ENCODE measurements around the gene CARS1. TPM values are rescaled to one million over a fixed set of nuclear protein-coding genes. Genes with fewer than 3 reads are reported as not detected.

Gene CARS1
- total RNA-seq, 2 experiments from 2014 or later = 74.6 to 81.5 TPM

DNA sequence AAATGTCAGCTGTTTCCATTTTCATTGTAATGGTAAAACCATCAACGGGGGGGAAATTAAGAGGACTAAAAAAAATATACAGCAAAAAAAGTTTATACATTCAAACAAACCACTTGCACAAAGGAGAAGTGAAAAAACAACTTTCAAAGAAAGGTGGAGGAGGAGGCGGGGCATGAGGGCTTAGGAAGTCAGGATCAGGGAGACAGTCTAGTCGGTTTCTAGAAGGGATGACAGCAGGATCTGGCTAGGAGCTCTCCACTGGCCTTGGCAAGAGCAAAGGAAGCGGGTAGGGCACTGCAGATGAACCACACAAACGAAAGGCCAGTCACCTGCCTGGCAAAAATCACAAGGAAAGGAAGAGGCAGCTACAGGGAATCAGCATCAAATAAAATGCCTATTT is 96.1 kb downstream of the CARS1 start:
- Mint-ChIP-seq H3K27me3 (ENCODE audit: low read depth) (no peaks in the 10 kb centered on the region), H3K4me1 (ENCODE audit: low read depth) (peaks cover 28% of the 10 kb centered on the region), H3K9me3 (ENCODE audit: insufficient read depth) (no peaks in the 10 kb centered on the region), H3K27ac (peak overlapping the region; percentile 54), H3K4me3 (no peak overlapping the region), H3K36me3 (ENCODE audit: low read depth) (peaks cover 87% of the 10 kb centered on the region)
- ChIA-PET CTCF (interaction anchor here (1.1 to 2.4 kb wide), 3 partner anchors 9 to 60 kb away, joined by 3 to 12 read pairs (median 7); no protein-coding TSS in a partner anchor), POLR2A (interaction anchor here (1.1 to 1.3 kb wide), 2 partner anchors 10 to 14 kb away, joined by 3 read pairs; no protein-coding TSS in a partner anchor)
- no peak for ATAC-seq
- no peak for DNase-seq

DNA sequence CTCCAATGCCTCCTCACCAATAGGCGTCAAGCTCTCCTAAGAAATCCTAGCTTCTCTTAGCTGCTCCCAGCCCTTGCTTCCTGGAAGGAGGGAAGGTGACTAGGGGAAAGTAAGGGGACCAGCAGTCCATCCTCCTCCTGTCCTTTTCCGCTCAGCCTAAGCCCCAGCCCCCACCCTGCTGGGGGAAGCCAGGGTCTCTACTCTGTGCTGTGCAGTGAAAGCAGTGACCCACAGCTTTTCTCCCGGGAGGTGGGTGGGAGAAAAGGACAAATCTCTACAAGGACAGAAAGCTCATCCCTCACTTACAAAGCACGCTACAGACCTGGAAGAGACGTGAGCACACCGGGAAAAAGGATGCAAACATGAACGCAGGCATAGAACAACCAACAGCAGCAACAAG is 97.1 kb downstream of the CARS1 start:
- Mint-ChIP-seq H3K4me1 (ENCODE audit: low read depth) (peaks cover 35% of the 10 kb centered on the region), H3K27ac (no peak overlapping the region), H3K4me3 (no peak overlapping the region), H3K27me3 (ENCODE audit: low read depth) (no peaks in the 10 kb centered on the region), H3K9me3 (ENCODE audit: insufficient read depth) (no peaks in the 10 kb centered on the region), H3K36me3 (ENCODE audit: low read depth) (peaks cover 88% of the 10 kb centered on the region)
- DNase-seq (no peak), ATAC-seq (no peak)
- ChIA-PET CTCF (interaction anchor here (2.1 to 2.4 kb wide), 2 partner anchors 16 to 61 kb away, joined by 7 to 12 read pairs; no protein-coding TSS in a partner anchor), POLR2A (interaction anchor here (1.3 to 1.9 kb wide), 2 partner anchors 10 to 86 kb away, joined by 3 to 4 read pairs; no protein-coding TSS in a partner anchor)

DNA sequence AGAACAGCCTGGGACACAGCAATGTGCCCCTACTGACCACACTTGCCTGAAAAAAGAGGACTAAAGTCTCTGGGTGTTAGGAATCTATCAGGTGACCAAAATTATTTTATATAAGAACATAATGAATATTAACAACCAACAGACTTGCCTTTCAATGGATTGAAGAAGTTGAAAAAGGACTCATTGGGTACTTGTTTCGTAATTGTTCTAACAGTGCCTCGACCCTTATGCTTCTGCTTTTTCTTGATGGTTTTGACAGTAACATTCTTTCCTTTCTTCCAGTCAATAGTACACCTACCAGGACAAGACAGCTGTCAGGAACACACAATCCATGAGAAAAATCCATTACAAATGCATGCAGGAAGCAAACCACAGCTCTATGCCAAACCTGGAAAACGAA is 99.0 kb downstream of the CARS1 start:
- Mint-ChIP-seq H3K27ac (peak overlapping the region; percentile 20), H3K9me3 (ENCODE audit: insufficient read depth) (no peaks in the 10 kb centered on the region), H3K36me3 (ENCODE audit: low read depth) (peaks cover 85% of the 10 kb centered on the region), H3K4me1 (ENCODE audit: low read depth) (peaks cover 39% of the 10 kb centered on the region), H3K27me3 (ENCODE audit: low read depth) (no peaks in the 10 kb centered on the region), H3K4me3 (no peak overlapping the region)
- ChIA-PET POLR2A (interaction anchor here (0.8 to 1.7 kb wide), 4 partner anchors 10 to 55 kb away, joined by 3 to 7 read pairs (median 3); no protein-coding TSS in a partner anchor), CTCF (interaction anchor here (1.6 to 2.1 kb wide), 3 partner anchors 17 to 425 kb away, joined by 5 to 6 read pairs (median 6); no protein-coding TSS in a partner anchor)
- no peak for ATAC-seq
- DNase-seq = no peak

DNA sequence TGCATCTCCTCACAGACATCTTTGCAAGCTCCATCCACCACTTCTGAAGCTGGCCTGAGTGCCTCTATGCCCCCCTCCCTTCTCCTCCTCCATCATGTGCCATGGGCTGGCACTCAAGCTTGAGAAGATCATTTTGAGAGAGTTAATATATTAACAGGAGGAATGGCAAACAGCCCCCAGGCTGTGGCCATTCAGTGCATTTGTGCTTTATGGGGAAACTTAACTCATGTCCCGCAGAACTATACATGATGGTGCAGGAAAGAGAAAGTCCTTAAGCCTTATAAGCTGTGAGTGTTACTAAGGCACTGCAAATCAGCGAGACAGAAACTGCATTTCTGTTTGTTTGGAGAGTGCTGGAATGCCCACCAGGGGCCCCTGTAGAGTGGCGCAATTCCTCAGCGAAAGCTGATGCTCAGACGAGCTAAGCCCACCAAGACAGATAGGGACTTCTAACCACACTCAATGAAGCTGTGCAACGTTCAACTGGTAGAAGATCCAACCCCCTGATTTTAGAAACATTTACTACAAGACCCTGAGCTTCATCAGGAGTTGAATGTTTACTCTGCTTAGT is 101.2 kb downstream of the CARS1 start:
- ChIA-PET CTCF (interaction anchor here (0.7 to 3.6 kb wide), 4 partner anchors 9 to 466 kb away, joined by 3 to 17 read pairs (median 4); no protein-coding TSS in a partner anchor), POLR2A (interaction anchor here (0.7 to 1.1 kb wide), 2 partner anchors 12 to 16 kb away, joined by 3 to 5 read pairs; no protein-coding TSS in a partner anchor)
- H3K27ac Mint-ChIP-seq = peak overlapping the region; percentile 60
- no peaks in the 10 kb centered on the region for H3K9me3 Mint-ChIP-seq (ENCODE audit: insufficient read depth)
- peaks cover 49% of the 10 kb centered on the region for H3K4me1 Mint-ChIP-seq (ENCODE audit: low read depth)
- H3K27me3 Mint-ChIP-seq (ENCODE audit: low read depth) = no peaks in the 10 kb centered on the region
- H3K36me3 Mint-ChIP-seq (ENCODE audit: low read depth) = peaks cover 86% of the 10 kb centered on the region
- no peak for DNase-seq
- ATAC-seq = no peak
- no peak overlapping the region for H3K4me3 Mint-ChIP-seq

DNA sequence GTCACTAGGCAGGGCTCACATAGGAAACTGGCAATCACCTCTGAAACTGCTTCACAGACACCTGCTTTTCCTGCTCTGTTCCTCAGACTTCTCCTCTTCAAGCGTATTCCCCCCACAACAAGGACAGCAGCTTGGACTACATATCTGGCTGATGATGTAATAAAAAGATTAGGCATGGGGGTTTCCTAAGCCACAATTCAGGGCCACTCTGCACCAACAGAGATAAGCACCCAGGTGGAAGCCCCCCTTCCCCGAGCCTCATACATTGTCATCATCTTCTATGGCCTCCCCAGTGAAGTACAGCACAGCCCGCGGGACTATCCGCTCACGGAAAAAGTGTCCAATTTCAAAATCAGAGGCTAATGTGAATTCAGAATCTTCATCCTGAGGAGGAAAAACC is 103.0 kb downstream of the CARS1 start:
- Mint-ChIP-seq H3K27me3 (ENCODE audit: low read depth) (no peaks in the 10 kb centered on the region), H3K4me3 (no peak overlapping the region), H3K9me3 (ENCODE audit: insufficient read depth) (no peaks in the 10 kb centered on the region), H3K36me3 (ENCODE audit: low read depth) (peaks cover 84% of the 10 kb centered on the region), H3K27ac (peak overlapping the region; percentile 44), H3K4me1 (ENCODE audit: low read depth) (peaks cover 55% of the 10 kb centered on the region)
- ATAC-seq (no peak), DNase-seq (no peak)
- CTCF ChIA-PET = interaction anchor here (1.0 to 3.6 kb wide), 8 partner anchors 21 to 421 kb away, joined by 4 to 17 read pairs (median 5); no protein-coding TSS in a partner anchor
- POLR2A ChIA-PET = interaction anchor here (0.7 to 1.3 kb wide), 3 partner anchors 9 to 27 kb away, joined by 3 to 4 read pairs (median 4); no protein-coding TSS in a partner anchor

DNA sequence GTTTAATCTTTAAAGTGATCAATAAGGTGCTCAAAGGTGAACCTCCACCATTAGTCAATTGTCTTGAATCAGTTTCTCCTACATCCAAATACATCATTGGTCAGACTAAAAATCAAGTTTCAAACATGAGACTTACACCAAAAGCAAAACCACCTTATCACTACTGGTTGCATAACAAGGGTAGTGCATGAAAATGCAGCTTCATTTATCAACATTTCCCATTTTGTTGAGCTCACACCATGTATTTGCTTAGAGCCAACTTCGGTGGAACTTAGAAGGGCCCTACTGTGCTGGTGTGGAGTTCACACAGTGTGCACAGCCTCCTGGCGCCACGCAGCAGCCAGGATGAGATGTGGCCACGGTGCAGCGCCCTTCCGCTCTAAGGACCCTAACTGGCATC is 104.9 kb downstream of the CARS1 start:
- no peaks in the 10 kb centered on the region for H3K9me3 Mint-ChIP-seq (ENCODE audit: insufficient read depth)
- peak overlapping the region; percentile 63 for H3K27ac Mint-ChIP-seq
- no peaks in the 10 kb centered on the region for H3K27me3 Mint-ChIP-seq (ENCODE audit: low read depth)
- H3K4me1 Mint-ChIP-seq (ENCODE audit: low read depth) = peaks cover 61% of the 10 kb centered on the region
- peaks cover 88% of the 10 kb centered on the region for H3K36me3 Mint-ChIP-seq (ENCODE audit: low read depth)
- ChIA-PET POLR2A (interaction anchor here (2.4 kb wide), 1 partner anchor 10 kb away, joined by 5 read pairs; no protein-coding TSS in a partner anchor), CTCF (interaction anchor here (0.6 to 3.0 kb wide), 6 partner anchors 8 to 419 kb away, joined by 3 to 17 read pairs (median 3); no protein-coding TSS in a partner anchor)
- H3K4me3 Mint-ChIP-seq = no peak overlapping the region
- ATAC-seq (no peak), DNase-seq (no peak)

DNA sequence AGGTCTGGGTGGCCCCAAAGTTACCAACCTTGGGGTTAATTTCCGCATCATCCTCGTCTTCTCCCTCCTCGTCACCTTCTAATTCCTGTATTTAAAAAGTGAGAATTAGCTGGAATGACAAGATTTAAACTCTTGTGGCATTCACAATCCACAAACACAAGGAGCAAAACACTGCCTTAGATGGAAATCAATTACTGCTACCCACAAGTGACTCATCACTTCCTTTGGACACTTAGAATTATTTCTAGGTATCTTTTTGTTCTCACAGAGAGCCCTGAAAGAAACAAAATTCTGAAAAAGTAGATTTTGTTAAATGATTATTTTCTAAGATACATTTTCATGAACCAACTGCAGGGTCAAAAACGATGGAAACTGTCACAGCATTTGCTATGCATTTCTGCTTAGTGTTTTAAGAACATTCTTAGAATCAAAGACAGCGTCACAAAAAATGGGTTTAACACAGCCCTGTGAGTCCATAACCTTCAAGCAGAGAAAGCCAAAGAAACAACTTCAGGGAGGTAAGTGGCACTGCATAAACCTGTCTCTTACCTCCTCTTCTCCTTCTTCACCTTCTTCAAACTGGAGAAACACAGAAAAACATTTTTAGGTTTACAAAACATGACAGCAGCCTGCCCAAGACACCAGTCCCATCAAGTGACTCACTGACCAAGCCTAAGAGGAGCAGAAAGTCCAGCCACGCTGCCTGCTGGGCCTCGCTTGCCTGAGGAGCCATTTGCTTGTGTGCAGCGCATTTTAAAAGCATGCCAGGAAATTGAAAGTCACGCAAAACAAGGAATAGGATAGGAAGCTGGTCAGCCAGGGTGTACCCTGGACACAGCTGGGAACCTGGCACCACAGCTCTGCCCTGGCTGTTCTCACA is 105.8 kb downstream of the CARS1 start:
- DNase-seq (no peak), ATAC-seq (peak; percentile 38)
- POLR2A ChIA-PET = interaction anchor here (0.9 to 2.4 kb wide), 3 partner anchors 9 to 10 kb away, joined by 3 to 5 read pairs (median 3); no protein-coding TSS in a partner anchor
- Mint-ChIP-seq H3K9me3 (ENCODE audit: insufficient read depth) (no peaks in the 10 kb centered on the region), H3K36me3 (ENCODE audit: low read depth) (peaks cover 89% of the 10 kb centered on the region), H3K4me1 (ENCODE audit: low read depth) (peaks cover 68% of the 10 kb centered on the region), H3K4me3 (peak overlapping the region; percentile 13), H3K27ac (peak overlapping the region; percentile 36), H3K27me3 (ENCODE audit: low read depth) (no peaks in the 10 kb centered on the region)
- CTCF ChIA-PET = interaction anchor here (0.6 kb wide), 1 partner anchor 70 kb away, joined by 3 read pairs; no protein-coding TSS in a partner anchor

Other genes starting within 250 kb of the CARS1 start
- under 1 TPM; 0.21 to 0.32 TPM for gene CDKN1C, start 171.6 kb downstream of the CARS1 start, total RNA-seq
- 1 to 10 TPM; 1.3 to 2.6 TPM for gene PHLDA2, start 128.0 kb downstream of the CARS1 start, total RNA-seq
- 100 to 1,000 TPM; 287 to 300 TPM for gene NAP1L4, start 65.1 kb downstream of the CARS1 start, total RNA-seq
- gene OSBPL5, start 107.9 kb upstream of the CARS1 start, total RNA-seq = 10 to 100 TPM; 10.1 to 11.0 TPM
- not detected for gene MRGPRG, start 161.4 kb upstream of the CARS1 start, total RNA-seq
- not detected for gene MRGPRE, start 175.0 kb upstream of the CARS1 start, total RNA-seq